ENCODE data around the gene RTN4IP1.

RTN4IP1 gene

GRCh38 chr6:106547601-106548453 lies 81.5 kb downstream of the RTN4IP1 start:
- no peak for DNase-seq (ENCODE audit: low read depth)

DNA sequence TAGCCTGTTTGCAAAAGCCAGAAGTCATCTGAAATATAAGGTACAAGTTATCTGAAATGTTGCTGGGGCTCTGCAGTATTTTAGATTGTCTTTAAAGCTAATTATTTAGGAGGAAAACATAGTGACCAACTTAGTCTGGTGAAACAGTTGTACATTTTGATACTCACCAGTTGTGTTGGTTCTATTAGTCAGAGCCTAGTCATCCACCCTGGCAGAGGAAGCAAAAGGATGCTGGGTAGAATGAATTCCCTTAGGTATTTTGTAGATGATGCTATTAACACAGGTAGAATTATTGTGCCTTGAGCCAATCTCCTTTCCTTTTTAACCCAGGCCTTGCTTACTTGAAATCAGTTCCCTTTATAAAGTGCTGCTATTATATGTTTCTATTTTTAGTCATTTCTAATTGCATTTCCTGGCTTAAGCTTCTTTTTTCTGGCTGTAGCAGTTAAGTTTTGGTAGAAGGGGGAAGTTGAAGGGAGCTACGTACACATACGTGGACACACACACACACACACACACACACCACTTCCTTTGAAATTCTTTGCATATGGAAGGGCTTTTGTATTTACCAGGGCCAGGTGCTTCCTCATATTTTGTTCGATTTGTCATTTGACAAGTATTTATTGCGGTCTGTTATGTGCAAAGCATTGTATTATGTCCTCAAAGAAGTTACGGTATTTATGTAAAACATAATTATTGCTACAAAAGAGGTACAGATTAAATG lies 82.4 kb downstream of the RTN4IP1 start:
- peak; percentile 48 for DNase-seq (ENCODE audit: low read depth)

DNA sequence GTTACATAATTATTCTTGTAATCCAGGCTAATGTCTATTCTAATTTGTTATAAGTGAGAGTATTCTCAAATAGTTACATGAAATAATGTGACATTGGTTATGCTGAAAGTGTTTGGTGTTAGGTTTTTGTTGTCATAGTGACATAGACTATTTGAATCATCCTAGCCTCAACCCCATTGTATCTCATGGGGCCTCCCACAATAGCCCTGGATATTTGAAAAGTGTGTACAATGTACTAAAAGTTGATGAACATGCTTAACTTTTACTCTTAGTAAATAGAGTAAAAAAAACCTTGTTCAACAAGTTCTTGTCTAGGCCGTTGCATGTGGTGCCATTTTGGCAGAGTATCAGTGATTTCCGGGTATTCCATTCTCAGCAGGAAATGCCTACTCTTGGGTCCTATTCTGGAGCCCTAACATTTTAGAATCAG lies 83.0 kb downstream of the RTN4IP1 start:
- no peak for DNase-seq (ENCODE audit: low read depth)

DNA sequence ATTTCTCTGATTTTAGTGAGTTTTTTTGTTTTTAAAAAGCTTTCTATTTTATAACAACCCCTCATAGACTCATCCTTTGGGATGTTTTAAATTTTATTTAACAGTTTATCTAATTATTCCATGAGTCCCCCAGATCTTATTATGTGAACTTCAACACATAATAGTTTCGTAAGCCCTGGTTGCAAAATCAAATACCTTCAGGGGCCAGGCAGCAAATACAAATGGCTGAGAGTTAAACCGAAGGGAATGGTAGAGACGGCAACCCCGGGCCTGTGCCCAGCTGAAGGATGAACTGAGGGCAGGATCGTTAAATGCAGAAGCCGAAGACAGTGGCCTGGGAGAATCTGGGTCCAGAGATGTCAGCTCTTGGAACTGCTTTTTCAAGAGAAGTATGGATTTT lies 88.4 kb downstream of the RTN4IP1 start:
- no peak for DNase-seq (ENCODE audit: low read depth)

- no peak for DNase-seq (ENCODE audit: low read depth)
Observed at GRCh38 chr6:106540432-106540831, 88.9 kb downstream of the RTN4IP1 start.

DNA sequence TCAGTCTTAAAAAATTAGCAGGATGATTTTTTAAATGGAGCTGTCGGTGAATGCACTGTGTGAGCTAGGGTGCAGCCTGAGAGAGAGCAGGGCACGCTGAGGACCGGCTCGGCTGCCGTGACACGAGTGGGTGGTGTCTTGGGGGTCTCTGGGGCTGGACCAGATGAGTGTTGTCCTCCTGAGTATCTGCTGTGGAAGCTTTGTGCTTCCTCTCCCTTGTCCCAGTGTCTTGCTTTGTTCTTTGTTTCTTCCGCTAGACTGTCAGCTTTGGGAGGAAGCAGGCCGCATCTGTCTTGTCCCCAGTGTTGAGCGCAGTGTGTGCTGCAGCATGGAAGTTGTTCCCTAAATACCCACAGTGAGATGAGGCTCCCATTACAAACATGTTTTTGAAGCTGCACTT lies 89.4 kb downstream of the RTN4IP1 start:
- no peak for DNase-seq (ENCODE audit: low read depth)

DNA sequence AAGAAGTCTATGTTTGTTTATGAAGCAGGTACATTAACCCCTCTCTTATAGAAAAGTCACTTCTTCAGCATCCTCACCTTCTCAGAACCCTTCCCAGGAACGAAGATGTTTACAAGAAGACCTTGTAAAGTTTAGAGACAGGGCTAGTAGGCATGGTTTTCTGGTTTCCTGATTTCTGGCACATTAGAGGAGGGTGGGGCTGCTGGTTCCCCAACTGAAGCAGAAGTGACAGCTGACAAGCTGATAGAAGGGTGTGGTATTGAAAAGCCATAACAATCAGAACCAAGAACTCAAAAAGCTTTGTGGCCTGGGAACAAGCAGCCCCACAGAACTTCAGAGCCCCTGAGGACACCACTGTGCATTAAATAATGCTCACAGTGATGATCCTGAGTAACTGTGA lies 91.2 kb downstream of the RTN4IP1 start:
- no peak for DNase-seq (ENCODE audit: low read depth)

- DNase-seq (ENCODE audit: low read depth) = no peak
Observed at GRCh38 chr6:106537662-106538061, 91.6 kb downstream of the RTN4IP1 start.

GRCh38 chr6:106536851-106537250 lies 92.4 kb downstream of the RTN4IP1 start:
- no peak for DNase-seq (ENCODE audit: low read depth)

GRCh38 chr6:106536357-106536756 lies 92.9 kb downstream of the RTN4IP1 start:
- DNase-seq (ENCODE audit: low read depth) = no peak

DNA sequence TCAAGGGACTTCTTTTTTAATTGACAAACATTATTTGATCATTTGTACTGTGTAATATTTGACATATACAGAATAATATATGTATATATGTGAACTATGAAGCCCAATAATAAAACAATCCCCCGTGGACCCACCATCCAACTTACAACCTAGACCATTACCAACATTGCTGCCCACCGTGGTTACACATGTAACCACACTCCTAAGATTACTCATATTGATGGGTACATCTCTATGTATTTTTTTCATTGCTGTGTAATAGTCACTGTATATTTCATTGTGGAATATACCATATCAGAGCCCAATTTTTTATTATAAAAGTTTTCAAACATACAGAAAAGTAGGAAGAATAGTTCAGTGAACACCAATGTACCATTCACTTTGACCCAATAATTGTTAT lies 94.3 kb downstream of the RTN4IP1 start:
- DNase-seq (ENCODE audit: low read depth) = no peak

GRCh38 chr6:106534564-106534982 lies 94.7 kb downstream of the RTN4IP1 start:
- DNase-seq (ENCODE audit: low read depth) = no peak

GRCh38 chr6:106534004-106534403 lies 95.3 kb downstream of the RTN4IP1 start:
- DNase-seq (ENCODE audit: low read depth) = no peak

DNA sequence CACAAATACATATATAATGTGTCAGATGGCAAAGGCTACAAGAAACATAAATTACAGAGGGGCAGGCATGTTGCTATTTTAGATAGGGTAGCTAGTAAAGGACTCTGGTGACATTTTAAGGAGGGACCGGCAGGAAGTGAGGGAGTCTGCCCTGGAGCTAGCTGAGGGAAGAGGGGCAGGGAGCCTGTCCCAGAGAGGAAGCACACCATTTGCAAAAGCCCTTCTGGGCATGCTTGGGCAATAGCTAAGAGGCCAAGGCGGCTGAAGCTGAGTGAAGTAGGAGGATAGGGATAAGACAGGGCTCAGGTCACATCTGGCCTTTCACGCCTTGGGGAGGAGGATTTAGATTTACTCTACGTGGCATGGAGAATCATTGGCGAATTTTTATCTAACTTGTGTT lies 96.2 kb downstream of the RTN4IP1 start:
- no peak for DNase-seq (ENCODE audit: low read depth)

DNA sequence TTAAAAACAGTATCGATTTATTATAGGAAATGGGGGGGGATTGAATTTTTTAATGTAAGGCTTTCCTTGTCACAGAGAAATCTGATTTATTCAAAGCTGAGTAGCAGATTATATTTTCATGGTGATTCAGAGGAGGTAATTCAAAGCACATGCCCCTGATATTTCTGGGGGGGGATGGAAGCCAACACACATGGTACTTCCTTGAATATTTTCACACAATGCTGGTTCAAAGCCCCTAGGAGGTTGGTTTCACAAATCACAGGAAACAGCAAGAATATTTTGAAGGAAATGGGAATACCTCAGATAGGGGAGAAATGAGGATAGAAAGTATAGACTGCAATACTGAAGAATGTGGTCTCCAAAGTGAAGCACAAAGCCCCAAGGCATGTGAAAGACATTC lies 98.8 kb downstream of the RTN4IP1 start:
- DNase-seq (ENCODE audit: low read depth) = no peak

DNA sequence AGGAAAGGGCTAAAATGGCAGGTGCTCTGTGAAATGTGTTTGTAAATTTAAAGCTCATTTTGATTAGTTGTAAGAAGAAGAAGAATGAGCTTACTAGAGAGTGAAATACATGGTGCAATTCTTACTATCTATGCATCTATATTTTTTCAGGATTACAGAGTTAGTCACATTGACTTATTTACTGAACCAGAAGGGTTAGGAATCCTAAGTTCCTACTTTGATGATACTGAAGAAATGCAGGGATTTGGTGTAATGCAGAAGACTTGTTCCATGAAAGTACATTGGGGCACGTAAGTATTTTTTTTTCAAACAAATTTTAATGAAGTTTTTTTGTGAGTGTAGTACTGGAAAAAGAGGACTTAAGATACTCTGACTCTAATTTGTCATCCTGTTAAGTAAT lies 99.3 kb downstream of the RTN4IP1 start:
- no peak for DNase-seq (ENCODE audit: low read depth)

- DNase-seq (ENCODE audit: low read depth) = no peak
Observed at GRCh38 chr6:106529438-106529837, 99.9 kb downstream of the RTN4IP1 start.

DNA sequence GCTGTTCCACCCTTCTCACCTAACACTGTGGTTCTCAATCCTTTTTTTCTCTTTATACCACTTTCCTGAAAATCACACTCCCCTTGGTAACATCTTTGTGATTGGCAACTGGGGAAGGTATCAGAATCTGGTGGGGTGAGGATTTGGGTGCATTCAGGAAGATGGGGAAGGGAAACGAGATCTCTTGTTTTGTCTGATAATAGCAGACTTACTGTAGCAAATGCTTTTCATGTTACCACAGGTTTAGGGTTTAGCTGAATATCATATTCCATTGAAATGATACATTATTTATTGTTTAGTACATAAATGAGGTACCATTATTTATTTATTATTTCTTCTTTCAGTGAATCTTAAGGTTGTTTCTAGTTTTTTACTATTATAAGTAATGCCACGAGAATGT lies 100.8 kb downstream of the RTN4IP1 start:
- DNase-seq (ENCODE audit: low read depth) = no peak

DNA sequence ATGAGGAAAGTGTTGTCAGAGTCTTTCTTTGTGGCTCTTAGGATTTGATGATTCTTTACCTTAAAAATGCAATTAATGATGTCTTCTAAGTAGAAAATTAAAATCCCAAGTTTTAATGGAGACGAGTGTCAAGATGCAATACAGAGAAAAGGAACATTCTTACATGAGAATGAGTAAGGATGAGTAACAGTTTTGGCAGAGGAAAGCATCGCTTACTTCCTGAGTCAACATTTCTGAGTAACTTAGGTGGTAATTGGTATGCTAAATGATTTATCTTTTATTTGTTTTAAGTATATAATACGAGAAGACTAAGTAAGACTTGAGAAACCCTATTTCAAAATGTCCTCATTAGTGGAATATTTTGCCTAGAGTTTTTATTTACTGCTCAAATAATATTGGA lies 101.3 kb downstream of the RTN4IP1 start:
- peak; percentile 93 for DNase-seq (ENCODE audit: low read depth)

- no peak for DNase-seq (ENCODE audit: low read depth)
Observed at GRCh38 chr6:106527117-106527516, 102.2 kb downstream of the RTN4IP1 start.

DNA sequence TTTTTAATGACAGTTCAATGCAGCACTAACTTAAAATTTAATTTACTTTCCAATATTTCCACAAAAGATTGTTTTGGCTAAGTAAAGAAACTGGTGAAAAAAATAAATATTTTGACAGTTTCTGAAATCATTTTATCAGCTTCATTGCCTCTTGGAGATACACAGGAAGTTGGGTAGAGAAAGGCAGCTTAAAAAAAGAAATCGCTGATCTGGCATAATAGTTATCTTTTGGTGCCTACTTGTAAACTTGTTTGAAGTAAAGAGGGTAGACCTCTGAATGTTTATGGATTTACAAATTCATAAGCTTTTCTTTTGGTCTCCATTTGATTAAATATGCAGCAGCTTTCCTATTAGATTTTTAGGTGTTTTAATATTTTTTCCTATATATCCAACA lies 103.4 kb downstream of the RTN4IP1 start:
- no peak for DNase-seq (ENCODE audit: low read depth)

- no peak for DNase-seq (ENCODE audit: low read depth)
Observed at GRCh38 chr6:106525107-106525881, 104.0 kb downstream of the RTN4IP1 start.
